Measurements from ENCODE around the gene P3H1.
A peak's percentile ranks its signal among the peaks of the same experiment; 100 is the strongest.
"Not testable (repeated sequence)": the region's sequence is repeated elsewhere in the genome, so short reads cannot be mapped to it uniquely, and the experiment has no call there.

P3H1 gene

GRCh38 chr1:42765269-42765668, 1.6 kb downstream of the P3H1 start:
- Histone ChIP-seq H3K36me3 (ENCODE audit: insufficient read depth, low read length) (peaks cover 2% of the 10 kb centered on the region), H3K27me3 (ENCODE audit: insufficient read depth, low read length) (no peaks in the 10 kb centered on the region), H3K4me1 (ENCODE audit: insufficient read depth, low read length) (peaks cover 16% of the 10 kb centered on the region), H3K9me3 (ENCODE audit: low read length) (no peaks in the 10 kb centered on the region), H3K4me3 (ENCODE audit: low read length) (peak overlapping the region; percentile 66), H2AFZ (ENCODE audit: low read depth, low read length) (peak overlapping the region; percentile 34)

- peaks cover 23% of the 10 kb centered on the region for H3K36me3 ChIP-seq (ENCODE audit: insufficient read depth, low read length)
- no peaks in the 10 kb centered on the region for H3K27me3 ChIP-seq (ENCODE audit: insufficient read depth, low read length)
These were observed 4.6 kb downstream of the P3H1 start for GRCh38 chr1:42762269-42762668.

GRCh38 chr1:42761567-42761966, 5.3 kb downstream of the P3H1 start:
- Histone ChIP-seq H2AFZ (ENCODE audit: low read depth, low read length) (no peak overlapping the region), H3K36me3 (ENCODE audit: insufficient read depth, low read length) (peaks cover 25% of the 10 kb centered on the region), H3K27me3 (ENCODE audit: insufficient read depth, low read length) (no peaks in the 10 kb centered on the region), H3K4me3 (ENCODE audit: low read length) (no peak overlapping the region), H3K9me3 (ENCODE audit: low read length) (no peaks in the 10 kb centered on the region), H3K4me1 (ENCODE audit: insufficient read depth, low read length) (peaks cover 8% of the 10 kb centered on the region)

More at GRCh38 chr1:42762269-42762668, 4.6 kb downstream of the P3H1 start:
- peaks cover 8% of the 10 kb centered on the region for H3K4me1 ChIP-seq (ENCODE audit: insufficient read depth, low read length)
- no peaks in the 10 kb centered on the region for H3K9me3 ChIP-seq (ENCODE audit: low read length)
- no peak overlapping the region for H3K4me3 ChIP-seq (ENCODE audit: low read length)
- no peak overlapping the region for H2AFZ ChIP-seq (ENCODE audit: low read depth, low read length)

DNA sequence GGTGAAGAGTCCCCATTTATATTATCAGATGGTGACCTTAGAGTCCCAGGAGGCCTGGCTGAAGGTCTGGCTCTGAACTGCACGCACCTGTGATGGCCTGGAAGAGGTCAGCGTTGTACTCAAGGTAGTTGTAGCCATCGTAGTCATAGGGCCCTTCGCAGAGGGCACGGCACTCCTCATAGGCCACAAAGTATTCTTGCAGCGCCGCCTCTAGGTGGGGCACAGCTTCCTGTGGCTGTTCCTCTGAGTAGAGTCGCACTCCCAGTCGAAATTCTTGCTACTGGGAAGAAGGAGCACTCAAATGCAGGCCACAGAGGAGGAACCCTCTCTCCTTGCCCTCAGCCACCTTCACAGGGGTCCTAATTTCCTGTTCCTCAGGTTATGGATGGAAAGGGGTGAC, 7.7 kb downstream of the P3H1 start:
- Histone ChIP-seq H3K36me3 (ENCODE audit: insufficient read depth, low read length) (peaks cover 50% of the 10 kb centered on the region), H3K27me3 (ENCODE audit: insufficient read depth, low read length) (no peaks in the 10 kb centered on the region), H3K4me1 (ENCODE audit: insufficient read depth, low read length) (no peaks in the 10 kb centered on the region), H2AFZ (ENCODE audit: low read depth, low read length) (no peak overlapping the region), H3K9me3 (ENCODE audit: low read length) (no peaks in the 10 kb centered on the region), H3K4me3 (ENCODE audit: low read length) (no peak overlapping the region)

DNA sequence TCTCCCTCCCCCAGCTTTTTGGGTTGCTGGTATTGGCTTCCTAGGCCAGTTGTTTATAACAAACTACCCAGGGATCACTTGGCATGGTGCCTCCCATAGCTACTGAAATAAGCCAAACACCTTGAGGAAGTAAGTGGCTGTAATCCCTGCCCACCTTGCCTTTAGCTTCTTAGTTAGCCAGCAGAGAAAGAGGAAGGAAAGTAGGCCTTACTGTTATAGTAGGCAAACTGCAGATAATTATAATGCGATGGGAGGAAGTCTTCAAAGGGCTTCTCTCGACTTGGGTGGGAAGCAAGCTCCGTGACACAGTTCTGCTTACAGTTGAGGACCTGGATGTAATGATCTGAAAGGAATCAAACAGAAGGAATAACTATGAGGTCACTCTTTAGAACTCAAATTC, 8.2 kb downstream of the P3H1 start:
- H2AFZ ChIP-seq (ENCODE audit: low read depth, low read length), result no peak overlapping the region
- peaks cover 54% of the 10 kb centered on the region for H3K36me3 ChIP-seq (ENCODE audit: insufficient read depth, low read length)
- no peaks in the 10 kb centered on the region for H3K27me3 ChIP-seq (ENCODE audit: insufficient read depth, low read length)
- no peak overlapping the region for H3K4me3 ChIP-seq (ENCODE audit: low read length)
- no peaks in the 10 kb centered on the region for H3K4me1 ChIP-seq (ENCODE audit: insufficient read depth, low read length)
- no peaks in the 10 kb centered on the region for H3K9me3 ChIP-seq (ENCODE audit: low read length)

DNA sequence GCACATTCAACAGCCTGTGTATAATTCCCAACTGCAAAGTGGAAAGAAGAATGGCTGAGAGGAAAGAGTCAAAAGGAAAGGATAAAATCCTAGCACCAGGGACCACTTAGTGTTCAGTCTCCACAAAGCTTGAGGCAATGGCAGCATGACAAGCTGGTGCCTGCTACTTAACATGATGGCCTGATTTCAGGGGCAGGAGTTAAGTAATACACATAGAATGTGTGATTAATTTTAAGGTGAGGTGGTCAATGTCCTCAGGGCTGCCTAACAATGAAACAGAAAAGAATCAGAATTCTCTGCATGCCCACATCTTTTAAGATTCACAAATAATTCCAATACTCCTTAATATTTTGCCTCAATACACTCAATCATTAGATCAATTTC, 8.9 kb downstream of the P3H1 start:
- H3K36me3 ChIP-seq (ENCODE audit: insufficient read depth, low read length), result peaks cover 60% of the 10 kb centered on the region
- no peaks in the 10 kb centered on the region for H3K4me1 ChIP-seq (ENCODE audit: insufficient read depth, low read length)

DNA sequence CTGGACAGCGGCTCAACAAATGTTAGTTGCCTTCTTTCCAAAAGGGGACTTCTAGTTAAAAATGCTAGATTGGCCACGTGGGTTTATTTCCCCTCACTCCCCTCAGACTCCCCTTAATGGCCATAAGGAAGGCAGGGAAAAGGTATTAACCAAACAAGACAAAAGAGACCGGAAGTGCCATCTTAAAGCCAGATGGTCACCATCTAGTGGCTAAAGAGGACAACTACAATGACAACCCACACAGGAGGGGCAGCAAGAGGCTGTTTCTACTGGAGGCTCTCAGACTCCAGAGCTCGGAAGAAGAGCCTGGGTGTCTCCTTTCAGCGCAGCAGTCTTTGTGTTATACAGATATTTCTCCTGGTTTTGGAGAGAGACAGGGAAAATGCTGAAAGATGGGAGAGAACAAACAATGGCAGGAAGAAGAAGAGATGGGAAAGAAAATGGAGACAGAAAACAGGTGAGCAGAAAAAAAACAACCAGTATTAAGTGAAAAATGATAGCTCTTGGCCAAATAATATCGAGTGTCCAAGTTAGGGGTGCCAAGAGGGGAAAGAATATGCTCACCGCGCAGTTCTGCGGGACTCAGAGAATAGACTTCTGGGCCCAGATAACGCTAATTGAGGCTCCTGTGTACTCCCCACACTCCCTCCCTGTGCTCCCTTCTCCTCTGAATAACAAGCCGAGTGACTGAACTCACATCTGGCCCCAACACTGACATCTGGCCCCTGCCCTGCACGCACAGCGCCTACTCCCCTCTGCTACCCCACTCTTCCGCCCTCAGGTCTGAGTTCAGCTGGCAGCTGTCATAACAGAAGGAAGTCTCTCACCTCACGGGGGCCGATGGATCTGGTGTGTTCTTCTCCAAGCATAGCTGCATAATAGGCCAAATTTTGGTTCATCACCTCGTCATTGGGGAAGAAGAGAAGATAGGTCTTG, 9.6 kb downstream of the P3H1 start:
- no peaks in the 10 kb centered on the region for H3K4me1 ChIP-seq (ENCODE audit: insufficient read depth, low read length)

More for the DNA sequence above, 8.9 kb downstream of the P3H1 start:
- no peak overlapping the region for H2AFZ ChIP-seq (ENCODE audit: low read depth, low read length)
- no peaks in the 10 kb centered on the region for H3K9me3 ChIP-seq (ENCODE audit: low read length)
- no peaks in the 10 kb centered on the region for H3K27me3 ChIP-seq (ENCODE audit: insufficient read depth, low read length)
- no peak overlapping the region for H3K4me3 ChIP-seq (ENCODE audit: low read length)

DNA sequence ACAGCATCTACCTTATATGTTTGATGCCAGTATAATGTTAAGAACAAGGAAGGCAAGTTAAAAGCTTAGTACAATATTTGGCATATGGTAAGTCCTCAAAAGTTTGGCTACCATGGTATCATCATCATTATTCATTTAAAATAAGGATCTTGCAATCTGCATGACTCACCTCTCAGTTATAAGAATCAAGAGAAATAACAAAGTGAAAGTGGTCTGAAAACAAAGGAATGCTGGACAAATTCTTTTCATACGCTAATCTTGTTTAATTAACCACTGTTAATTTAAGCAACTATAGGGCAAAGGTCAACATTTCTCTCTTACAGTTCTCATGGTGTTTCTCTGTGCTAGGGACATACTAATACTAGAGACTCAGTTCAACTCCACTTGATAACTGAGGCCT, 13.8 kb downstream of the P3H1 start:
- no peaks in the 10 kb centered on the region for H3K4me1 ChIP-seq (ENCODE audit: insufficient read depth, low read length)
- no peak overlapping the region for H3K4me3 ChIP-seq (ENCODE audit: low read length)
- no peaks in the 10 kb centered on the region for H3K27me3 ChIP-seq (ENCODE audit: insufficient read depth, low read length)
- peaks cover 12% of the 10 kb centered on the region for H3K9me3 ChIP-seq (ENCODE audit: low read length)
- peaks cover 80% of the 10 kb centered on the region for H3K36me3 ChIP-seq (ENCODE audit: insufficient read depth, low read length)
- H2AFZ ChIP-seq (ENCODE audit: low read depth, low read length), result no peak overlapping the region

More for the DNA sequence above, 9.6 kb downstream of the P3H1 start:
- no peaks in the 10 kb centered on the region for H3K27me3 ChIP-seq (ENCODE audit: insufficient read depth, low read length)
- H2AFZ ChIP-seq (ENCODE audit: low read depth, low read length), result no peak overlapping the region
- no peak overlapping the region for H3K4me3 ChIP-seq (ENCODE audit: low read length)
- peaks cover 66% of the 10 kb centered on the region for H3K36me3 ChIP-seq (ENCODE audit: insufficient read depth, low read length)
- H3K9me3 ChIP-seq (ENCODE audit: low read length), result peaks cover 1% of the 10 kb centered on the region

DNA sequence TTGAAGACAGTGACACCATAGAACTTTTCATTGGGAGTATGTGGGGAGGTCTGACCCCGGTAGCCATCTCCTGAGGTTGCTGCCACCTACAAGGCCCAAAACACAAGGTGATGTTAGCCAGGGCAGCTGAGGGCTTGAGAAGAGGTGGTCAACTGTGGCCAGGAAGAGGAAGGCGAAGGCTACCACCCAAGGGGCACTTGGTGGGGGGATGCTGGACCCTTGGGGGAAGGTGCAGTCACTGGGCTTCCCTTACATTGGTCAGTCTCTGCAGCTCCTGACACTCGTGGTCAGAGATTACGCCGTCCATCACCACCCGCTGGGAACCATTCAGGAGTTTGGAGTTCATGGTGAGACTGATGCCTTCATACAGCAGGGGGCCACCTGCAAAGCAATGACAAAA, 14.5 kb downstream of the P3H1 start:
- no peaks in the 10 kb centered on the region for H3K27me3 ChIP-seq (ENCODE audit: insufficient read depth, low read length)
- peaks cover 81% of the 10 kb centered on the region for H3K36me3 ChIP-seq (ENCODE audit: insufficient read depth, low read length)
- H3K4me1 ChIP-seq (ENCODE audit: insufficient read depth, low read length), result no peaks in the 10 kb centered on the region
- no peak overlapping the region for H3K4me3 ChIP-seq (ENCODE audit: low read length)
- H2AFZ ChIP-seq (ENCODE audit: low read depth, low read length), result no peak overlapping the region
- H3K9me3 ChIP-seq (ENCODE audit: low read length), result peaks cover 12% of the 10 kb centered on the region

DNA sequence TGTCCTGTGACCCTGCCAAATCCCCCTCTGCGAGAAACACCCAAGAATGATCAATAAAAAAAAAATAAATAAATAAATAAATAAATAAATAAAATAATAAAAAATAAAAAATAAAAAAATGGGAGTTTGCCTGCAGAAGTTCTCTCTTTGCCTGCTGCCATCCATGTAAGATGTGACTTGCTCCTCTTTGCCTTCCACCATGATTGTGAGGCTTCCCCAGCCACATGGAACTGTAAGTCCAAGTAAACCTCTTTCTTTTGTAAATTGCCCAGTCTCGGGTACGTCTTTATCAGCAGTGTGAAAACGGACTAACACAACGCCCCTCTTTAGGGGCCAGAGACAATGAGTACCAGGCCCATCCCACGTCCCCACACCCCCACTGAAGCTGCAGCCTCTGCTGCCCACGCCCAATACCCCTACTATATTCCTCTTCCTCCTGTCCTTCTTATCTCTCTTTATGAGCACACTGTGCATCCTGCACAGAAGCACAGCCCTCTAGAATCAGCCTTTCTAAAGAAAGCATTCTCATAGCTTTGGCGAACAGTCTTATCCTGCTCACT, 15.2 kb downstream of the P3H1 start:
- not testable (repeated sequence) for H3K4me3 ChIP-seq (ENCODE audit: low read length); H2AFZ ChIP-seq (ENCODE audit: low read depth, low read length); H3K4me1 ChIP-seq (ENCODE audit: insufficient read depth, low read length); H3K27me3 ChIP-seq (ENCODE audit: insufficient read depth, low read length)
- H3K36me3 ChIP-seq (ENCODE audit: insufficient read depth, low read length), result peaks cover 86% of the 10 kb centered on the region
- peaks cover 12% of the 10 kb centered on the region for H3K9me3 ChIP-seq (ENCODE audit: low read length)

- Histone ChIP-seq H3K4me1 (ENCODE audit: insufficient read depth, low read length) (no peaks in the 10 kb centered on the region), H3K4me3 (ENCODE audit: low read length) (no peak overlapping the region), H3K36me3 (ENCODE audit: insufficient read depth, low read length) (peaks cover 83% of the 10 kb centered on the region), H2AFZ (ENCODE audit: low read depth, low read length) (no peak overlapping the region), H3K9me3 (ENCODE audit: low read length) (peaks cover 12% of the 10 kb centered on the region), H3K27me3 (ENCODE audit: insufficient read depth, low read length) (no peaks in the 10 kb centered on the region)
These were observed 16.8 kb downstream of the P3H1 start for GRCh38 chr1:42750041-42750440.

DNA sequence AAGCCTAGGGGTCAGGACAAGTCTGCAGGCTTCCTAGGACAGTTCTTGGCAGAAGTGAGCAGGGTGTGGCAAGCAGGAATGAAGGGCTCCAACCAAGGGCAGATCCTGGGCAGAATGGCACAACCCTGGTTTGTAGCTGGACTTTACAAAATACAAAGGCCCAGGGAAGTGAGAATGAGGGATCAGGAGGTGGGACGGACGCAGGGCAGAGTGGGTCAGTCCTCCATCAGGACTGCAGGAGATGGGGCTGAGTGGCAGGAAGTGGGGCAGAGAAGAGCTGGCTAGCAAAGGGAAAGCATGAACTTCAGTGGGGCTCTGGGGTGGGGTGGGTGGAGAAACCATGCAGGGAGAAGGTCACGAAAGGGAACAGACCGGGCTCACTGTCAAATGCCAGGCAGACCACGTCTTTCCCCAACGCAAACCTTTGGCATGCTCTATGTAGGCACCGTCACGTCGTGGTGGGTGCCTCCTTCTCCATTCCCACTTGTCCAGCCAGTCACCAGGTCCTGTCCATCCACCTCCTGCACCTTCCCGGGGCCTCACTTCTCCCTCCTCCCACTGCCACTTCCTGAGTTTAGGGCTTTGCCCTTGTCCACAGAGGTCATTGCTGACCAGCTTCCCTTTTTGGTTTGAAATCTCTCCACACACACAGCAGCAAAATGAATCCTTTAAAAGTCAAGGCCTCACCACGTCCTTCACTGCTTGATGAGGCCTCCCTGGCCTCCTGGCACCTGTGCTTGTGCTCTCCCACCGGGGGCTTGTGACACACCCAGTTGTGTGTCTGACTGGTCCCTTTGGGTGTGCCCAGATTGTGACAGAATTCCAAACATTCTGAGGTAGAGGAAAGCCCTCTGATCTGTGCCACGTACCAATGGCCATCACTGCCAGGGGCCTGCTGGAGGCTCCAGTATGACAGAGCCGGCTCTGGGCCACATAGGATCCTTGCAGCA, 18.1 kb downstream of the P3H1 start:
- Histone ChIP-seq H3K4me3 (ENCODE audit: low read length) (no peak overlapping the region), H2AFZ (ENCODE audit: low read depth, low read length) (no peak overlapping the region), H3K36me3 (ENCODE audit: insufficient read depth, low read length) (peaks cover 70% of the 10 kb centered on the region), H3K4me1 (ENCODE audit: insufficient read depth, low read length) (no peaks in the 10 kb centered on the region), H3K27me3 (ENCODE audit: insufficient read depth, low read length) (no peaks in the 10 kb centered on the region), H3K9me3 (ENCODE audit: low read length) (peaks cover 12% of the 10 kb centered on the region)

DNA sequence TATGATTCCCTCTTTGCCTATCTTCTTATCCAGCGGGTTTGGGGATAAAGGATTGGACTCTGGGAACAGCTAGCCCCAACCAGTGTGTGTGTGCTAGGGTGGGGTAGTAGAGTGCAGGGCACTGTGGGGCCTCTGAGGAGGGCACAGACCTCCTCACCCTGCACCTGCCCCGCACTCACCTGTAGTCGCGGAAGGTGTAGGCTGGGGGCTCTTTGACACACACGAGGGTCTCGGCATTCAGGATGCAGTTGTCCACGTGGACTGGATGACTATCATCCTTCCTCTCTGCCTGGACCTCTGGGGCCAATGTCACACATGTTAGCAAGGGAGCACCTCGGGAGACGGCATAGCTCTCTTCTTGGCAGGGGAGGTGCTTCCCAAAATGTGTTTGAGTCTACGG, 18.8 kb downstream of the P3H1 start:
- Histone ChIP-seq H3K4me1 (ENCODE audit: insufficient read depth, low read length) (no peaks in the 10 kb centered on the region), H2AFZ (ENCODE audit: low read depth, low read length) (no peak overlapping the region), H3K4me3 (ENCODE audit: low read length) (no peak overlapping the region), H3K9me3 (ENCODE audit: low read length) (peaks cover 12% of the 10 kb centered on the region), H3K27me3 (ENCODE audit: insufficient read depth, low read length) (no peaks in the 10 kb centered on the region), H3K36me3 (ENCODE audit: insufficient read depth, low read length) (peaks cover 65% of the 10 kb centered on the region)

All from neuron (in vitro differentiated cells).